Renal cortical epithelial cell (primary cell): Measurements from ENCODE around the gene A3GALT2. TPM values are rescaled to one million over a fixed set of nuclear protein-coding genes. Genes with fewer than 3 reads are reported as not detected.

ENCODE experiments used
- DNase-seq: peaks from one replicate; pipeline ENCODE4 v3.0.0-alpha.2; 2011; ENCODE audit warnings: low read depth
- total RNA-seq: library from RNA; depleted of rRNA; stranded (reverse); fragments of >200 nt; gene quantifications from 2 replicates; pipeline ENCODE4 v1.2.3, GENCODE V29; 2014

The A3GALT2 gene
- total RNA-seq, 1 donor from 2014 or later = not detected

GRCh38 chr1:33332357-33332789 lies 11.5 kb upstream of the A3GALT2 start:
- no peak for DNase-seq

- no peak for DNase-seq
Observed at GRCh38 chr1:33331444-33332356, 10.8 kb upstream of the A3GALT2 start.

GRCh38 chr1:33330906-33331305 lies 10.0 kb upstream of the A3GALT2 start:
- DNase-seq = no peak

- DNase-seq = no peak
Observed at GRCh38 chr1:33330361-33330890, 9.5 kb upstream of the A3GALT2 start.

- no peak for DNase-seq
Observed at GRCh38 chr1:33329600-33330305, 8.9 kb upstream of the A3GALT2 start.

- DNase-seq = no peak
Observed at GRCh38 chr1:33328817-33329216, 7.9 kb upstream of the A3GALT2 start.

- peak; percentile 93 for DNase-seq
Observed at GRCh38 chr1:33327587-33328325, 6.9 kb upstream of the A3GALT2 start.

GRCh38 chr1:33326785-33327184 lies 5.9 kb upstream of the A3GALT2 start:
- no peak for DNase-seq

- DNase-seq = no peak
Observed at GRCh38 chr1:33324677-33325575, 4.0 kb upstream of the A3GALT2 start.

GRCh38 chr1:33323663-33324477 lies 3.0 kb upstream of the A3GALT2 start:
- DNase-seq = no peak

- no peak for DNase-seq
Observed at GRCh38 chr1:33322870-33323585, 2.1 kb upstream of the A3GALT2 start.

GRCh38 chr1:33322109-33322508 lies 1.2 kb upstream of the A3GALT2 start:
- no peak for DNase-seq

GRCh38 chr1:33321178-33321577 lies 280 bp upstream of the A3GALT2 start:
- no peak for DNase-seq

- DNase-seq = no peak
Observed at GRCh38 chr1:33319949-33320618, 814 bp downstream of the A3GALT2 start.

GRCh38 chr1:33319186-33319948 lies 1.5 kb downstream of the A3GALT2 start:
- no peak for DNase-seq

GRCh38 chr1:33317946-33318345 lies 3.0 kb downstream of the A3GALT2 start:
- no peak for DNase-seq

GRCh38 chr1:33317354-33317753 lies 3.5 kb downstream of the A3GALT2 start:
- no peak for DNase-seq

- DNase-seq = no peak
Observed at GRCh38 chr1:33316601-33317000, 4.3 kb downstream of the A3GALT2 start.
